HG03442 (cell line): ENCODE results near the gene NTM.
"Not testable (repeated sequence)": the region's sequence is repeated elsewhere in the genome, so short reads cannot be mapped to it uniquely, and the experiment has no call there.

ENCODE experiments used
- ATAC-seq: cut with Tn5 transposase; IDR thresholded peaks from one replicate; pipeline ENCODE4 v1.9.1; 2021; ENCODE audit warnings: mild to moderate bottlenecking, moderate library complexity; ENCODE audit not compliant: unreplicated experiment

Gene NTM

GRCh38 chr11:132349811-132350733 lies 979.7 kb downstream of the NTM start:
- ATAC-seq, result no peak

- no peak for ATAC-seq
Measured at GRCh38 chr11:132351050-132351449, 980.6 kb downstream of the NTM start.

- ATAC-seq, result no peak
Measured at GRCh38 chr11:132352497-132352896, 982.1 kb downstream of the NTM start.

- ATAC-seq, result no peak
Measured at GRCh38 chr11:132353255-132353654, 982.8 kb downstream of the NTM start.

GRCh38 chr11:132357811-132358572 lies 987.6 kb downstream of the NTM start:
- peak; percentile 69 for ATAC-seq

GRCh38 chr11:132358573-132358953 lies 988.1 kb downstream of the NTM start:
- ATAC-seq, result peak; percentile 45

GRCh38 chr11:132361011-132361550 lies 990.7 kb downstream of the NTM start:
- ATAC-seq, result no peak

GRCh38 chr11:132365650-132366049 lies 995.2 kb downstream of the NTM start:
- ATAC-seq, result no peak

- ATAC-seq, result no peak
Measured at GRCh38 chr11:132367293-132367692, 996.9 kb downstream of the NTM start.

- ATAC-seq, result not testable (repeated sequence)
Measured at GRCh38 chr11:132370114-132370513, 999.7 kb downstream of the NTM start.

GRCh38 chr11:132373405-132374143 lies 1003.2 kb downstream of the NTM start:
- no peak for ATAC-seq

- ATAC-seq, result no peak
Measured at GRCh38 chr11:132379540-132379939, 1009.1 kb downstream of the NTM start.
